ENCODE measurements around the gene DMRT2.
A peak's percentile ranks its signal among the peaks of the same experiment; 100 is the strongest.

The DMRT2 gene

GRCh38 chr9:1050125-1050895 lies at the start of gene DMRT2:
Gene DMRT2, plus strand, starts transcription at chr9:1050357. Its CDS starts 1,257 bp downstream, at chr9:1051614.
- TF ChIP-seq, protein P1, sequence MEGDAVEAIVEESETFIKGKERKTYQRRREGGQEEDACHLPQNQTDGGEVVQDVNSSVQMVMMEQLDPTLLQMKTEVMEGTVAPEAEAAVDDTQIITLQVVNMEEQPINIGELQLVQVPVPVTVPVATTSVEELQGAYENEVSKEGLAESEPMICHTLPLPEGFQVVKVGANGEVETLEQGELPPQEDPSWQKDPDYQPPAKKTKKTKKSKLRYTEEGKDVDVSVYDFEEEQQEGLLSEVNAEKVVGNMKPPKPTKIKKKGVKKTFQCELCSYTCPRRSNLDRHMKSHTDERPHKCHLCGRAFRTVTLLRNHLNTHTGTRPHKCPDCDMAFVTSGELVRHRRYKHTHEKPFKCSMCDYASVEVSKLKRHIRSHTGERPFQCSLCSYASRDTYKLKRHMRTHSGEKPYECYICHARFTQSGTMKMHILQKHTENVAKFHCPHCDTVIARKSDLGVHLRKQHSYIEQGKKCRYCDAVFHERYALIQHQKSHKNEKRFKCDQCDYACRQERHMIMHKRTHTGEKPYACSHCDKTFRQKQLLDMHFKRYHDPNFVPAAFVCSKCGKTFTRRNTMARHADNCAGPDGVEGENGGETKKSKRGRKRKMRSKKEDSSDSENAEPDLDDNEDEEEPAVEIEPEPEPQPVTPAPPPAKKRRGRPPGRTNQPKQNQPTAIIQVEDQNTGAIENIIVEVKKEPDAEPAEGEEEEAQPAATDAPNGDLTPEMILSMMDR (IDR thresholded peaks at IDR 0.05; ENCODE audit: low read depth, low read length), result no peak
- no peak within 1 kb of the TSS for H3K4me3 ChIP-seq (ENCODE audit: low read depth, low read length)

DNA sequence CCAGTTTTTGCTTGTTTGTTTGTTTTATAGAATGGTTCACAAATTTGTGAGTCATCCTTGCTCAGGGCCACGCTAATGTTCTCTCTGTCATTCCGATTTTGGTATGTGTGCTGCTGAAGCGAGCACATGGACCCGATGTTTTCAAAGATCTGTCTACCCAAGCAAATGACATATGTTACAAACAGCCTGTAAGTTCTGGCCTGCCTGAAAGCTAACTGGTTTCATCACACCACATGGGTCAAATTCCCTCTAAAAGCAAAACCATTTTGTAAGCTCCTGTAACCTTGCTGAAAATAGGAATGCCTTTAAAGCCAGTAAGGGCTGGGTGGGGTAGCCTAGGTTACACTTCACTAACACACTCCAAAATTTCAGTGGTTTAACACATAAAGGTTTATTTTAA lies 48.3 kb upstream of the DMRT2 start:
- H3K4me3 ChIP-seq (ENCODE audit: low read depth, low read length), result no peak overlapping the region
- TF ChIP-seq, protein P1 (IDR thresholded peaks at IDR 0.05; ENCODE audit: low read depth, low read length), result no peak

DNA sequence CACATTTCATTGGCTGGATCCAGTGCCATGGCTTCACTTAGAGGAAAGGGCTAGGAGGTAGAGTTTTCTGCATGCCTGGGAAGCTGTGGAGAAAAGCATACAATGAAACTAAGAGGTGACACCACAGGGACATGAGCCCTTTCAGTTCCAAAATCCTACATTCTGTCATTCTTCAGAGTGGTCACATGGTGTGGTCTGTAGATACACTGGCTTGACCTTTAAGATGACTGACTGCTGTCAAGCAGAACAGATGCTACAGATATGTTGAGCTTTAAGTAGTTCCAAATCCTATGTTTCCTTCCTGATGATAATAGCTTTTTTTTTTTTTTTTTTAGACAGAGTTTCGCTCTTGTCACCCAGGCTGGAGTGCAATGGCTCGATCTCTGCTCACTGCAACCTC lies 47.5 kb upstream of the DMRT2 start:
- no peak overlapping the region for H3K4me3 ChIP-seq (ENCODE audit: low read depth, low read length)
- TF ChIP-seq, protein P1 (IDR thresholded peaks at IDR 0.05; ENCODE audit: low read depth, low read length), result no peak

GRCh38 chr9:1005043-1005667 lies 45.0 kb upstream of the DMRT2 start:
- H3K4me3 ChIP-seq (ENCODE audit: low read depth, low read length), result no peak overlapping the region
- TF ChIP-seq, protein P1 (IDR thresholded peaks at IDR 0.05; ENCODE audit: low read depth, low read length), result peak; percentile 35; the same call in 1 of the 2 replicates

- TF ChIP-seq, protein P1 (IDR thresholded peaks at IDR 0.05; ENCODE audit: low read depth, low read length), result no peak
- H3K4me3 ChIP-seq (ENCODE audit: low read depth, low read length), result no peak overlapping the region
Observed at GRCh38 chr9:1007312-1007711, 42.8 kb upstream of the DMRT2 start.

- TF ChIP-seq, protein P1 (IDR thresholded peaks at IDR 0.05; ENCODE audit: low read depth, low read length), result no peak
- no peak overlapping the region for H3K4me3 ChIP-seq (ENCODE audit: low read depth, low read length)
Observed at GRCh38 chr9:1008216-1008615, 41.9 kb upstream of the DMRT2 start.

DNA sequence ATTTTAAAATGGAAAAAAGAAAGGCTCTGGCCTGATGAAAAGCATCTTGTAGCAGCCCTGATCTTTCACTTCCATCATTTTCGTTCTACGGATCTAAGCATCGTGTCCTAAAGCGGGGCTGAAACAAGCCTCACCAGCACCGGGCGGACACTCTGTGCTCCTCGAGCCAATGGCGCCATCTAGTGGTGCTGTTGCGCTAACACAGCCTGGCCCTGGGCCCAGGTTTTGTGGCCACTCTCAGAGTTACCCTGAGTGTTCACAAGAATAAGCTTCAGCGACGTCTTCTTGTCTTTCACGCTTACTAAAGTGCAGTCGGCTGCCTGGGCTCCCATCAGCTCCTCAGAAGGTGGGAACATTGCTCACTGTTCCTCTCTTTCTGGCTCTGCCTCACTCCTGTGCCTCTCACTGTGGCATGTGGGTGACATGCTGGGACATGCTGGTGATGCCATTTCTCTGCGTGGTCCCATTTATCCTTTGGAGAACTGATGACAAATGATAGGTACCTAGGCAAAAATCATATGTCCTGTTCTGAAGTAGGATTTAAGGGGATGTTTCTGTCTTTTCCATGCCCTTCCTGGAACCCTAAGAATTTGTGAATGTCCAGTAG lies 41.0 kb upstream of the DMRT2 start:
- no peak overlapping the region for H3K4me3 ChIP-seq (ENCODE audit: low read depth, low read length)
- TF ChIP-seq, protein P1 (IDR thresholded peaks at IDR 0.05; ENCODE audit: low read depth, low read length), result peak; percentile 86
